ENCODE measurements around the gene ST6GALNAC3.

Gene ST6GALNAC3

GRCh38 chr1:76086109-76086508 lies 11.6 kb downstream of the ST6GALNAC3 start:
- Histone ChIP-seq H3K9me3 (no peaks in the 10 kb centered on the region), H3K27ac (no peak overlapping the region), H3K36me3 (no peaks in the 10 kb centered on the region), H3K27me3 (no peaks in the 10 kb centered on the region), H3K4me3 (ENCODE audit: low read depth in 1 of 2, low read length in 1 of 2) (no peak overlapping the region), H3K4me1 (ENCODE audit: control insufficient read depth in 1 of 2, insufficient read depth in 1 of 2, low read depth in 1 of 2, low read length in 1 of 2) (no peaks in the 10 kb centered on the region)
- no peak for TF ChIP-seq CTCF (IDR thresholded peaks at IDR 0.05)

DNA sequence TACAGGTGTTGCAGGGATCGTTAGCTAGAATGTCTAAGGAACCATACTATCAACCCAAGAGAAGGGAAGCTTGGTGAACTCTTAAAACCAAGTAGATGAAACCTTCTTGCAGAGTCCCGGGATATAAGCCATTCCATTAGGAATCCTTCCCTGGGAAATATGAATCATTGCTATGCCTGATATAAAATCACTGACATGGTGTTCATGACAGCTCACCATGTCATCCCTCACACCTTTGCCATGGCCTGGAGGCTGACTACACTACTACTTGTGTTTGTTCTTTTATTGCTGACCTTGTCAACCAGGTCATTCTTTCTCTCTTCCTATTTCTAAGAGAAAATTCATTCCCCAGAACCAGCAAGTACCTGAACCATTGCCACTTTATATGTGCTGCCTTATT lies 12.1 kb downstream of the ST6GALNAC3 start:
- Histone ChIP-seq H3K9me3 (no peaks in the 10 kb centered on the region), H3K27me3 (no peaks in the 10 kb centered on the region), H3K36me3 (no peaks in the 10 kb centered on the region), H3K4me3 (ENCODE audit: low read depth in 1 of 2, low read length in 1 of 2) (no peak overlapping the region), H3K27ac (no peak overlapping the region), H3K4me1 (ENCODE audit: control insufficient read depth in 1 of 2, insufficient read depth in 1 of 2, low read depth in 1 of 2, low read length in 1 of 2) (no peaks in the 10 kb centered on the region)
- no peak for TF ChIP-seq CTCF (IDR thresholded peaks at IDR 0.05)

GRCh38 chr1:76090283-76091203 lies 16.0 kb downstream of the ST6GALNAC3 start:
- Histone ChIP-seq H3K4me1 (ENCODE audit: control insufficient read depth in 1 of 2, insufficient read depth in 1 of 2, low read depth in 1 of 2, low read length in 1 of 2) (no peaks in the 10 kb centered on the region), H3K27me3 (no peaks in the 10 kb centered on the region), H3K4me3 (ENCODE audit: low read depth in 1 of 2, low read length in 1 of 2) (no peak overlapping the region), H3K27ac (no peak overlapping the region), H3K36me3 (no peaks in the 10 kb centered on the region), H3K9me3 (no peaks in the 10 kb centered on the region)
- no peak for TF ChIP-seq CTCF (IDR thresholded peaks at IDR 0.05)

- H3K4me1 ChIP-seq (ENCODE audit: control insufficient read depth in 1 of 2, insufficient read depth in 1 of 2, low read depth in 1 of 2, low read length in 1 of 2) = no peaks in the 10 kb centered on the region
- H3K4me3 ChIP-seq (ENCODE audit: low read depth in 1 of 2, low read length in 1 of 2) = no peak overlapping the region
- TF ChIP-seq CTCF (IDR thresholded peaks at IDR 0.05) = no peak
- no peaks in the 10 kb centered on the region for H3K36me3 ChIP-seq
- no peaks in the 10 kb centered on the region for H3K27me3 ChIP-seq
- H3K27ac ChIP-seq = no peak overlapping the region
- H3K9me3 ChIP-seq = no peaks in the 10 kb centered on the region
Observed at GRCh38 chr1:76092812-76093211, 18.3 kb downstream of the ST6GALNAC3 start.

DNA sequence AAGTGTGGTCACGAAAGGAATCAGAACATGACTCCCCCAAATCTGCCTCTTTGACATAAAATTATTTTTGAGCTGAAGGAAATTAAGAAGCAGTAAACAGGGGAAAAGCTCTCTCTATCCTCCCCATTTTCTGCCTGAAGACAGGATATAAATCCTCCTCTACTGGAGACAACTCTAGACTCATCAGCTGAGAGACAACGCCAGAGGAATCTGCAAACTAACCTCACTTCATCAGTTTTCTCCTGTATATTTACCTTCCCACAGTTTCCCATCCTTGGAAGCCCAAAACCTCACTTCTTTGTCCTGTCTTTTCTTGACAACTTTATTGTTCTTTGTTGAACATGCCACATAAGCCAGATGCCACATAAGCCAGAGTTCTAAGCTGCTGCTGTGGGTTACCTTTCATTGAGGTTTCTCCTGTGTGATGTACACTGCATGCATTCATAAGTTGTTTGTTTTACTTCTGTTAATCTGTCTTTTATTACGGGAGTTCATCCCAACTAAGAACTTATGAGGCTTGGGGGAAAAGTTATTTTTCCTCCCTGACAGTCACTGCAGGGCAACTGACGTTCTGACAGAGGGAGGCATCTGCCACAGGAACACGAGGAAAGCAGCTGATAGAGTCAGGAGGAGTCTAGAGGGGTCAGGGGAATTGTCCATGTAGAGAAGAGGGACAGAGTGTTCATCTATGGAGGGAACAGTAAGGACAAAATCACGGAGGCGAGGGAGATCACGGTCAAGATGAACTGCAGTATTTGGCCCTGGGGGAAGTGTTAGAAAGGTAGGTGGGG lies 19.2 kb downstream of the ST6GALNAC3 start:
- no peaks in the 10 kb centered on the region for H3K36me3 ChIP-seq
- H3K27ac ChIP-seq = no peak overlapping the region
- H3K4me3 ChIP-seq (ENCODE audit: low read depth in 1 of 2, low read length in 1 of 2) = no peak overlapping the region
- H3K9me3 ChIP-seq = no peaks in the 10 kb centered on the region
- H3K27me3 ChIP-seq = no peaks in the 10 kb centered on the region
- TF ChIP-seq CTCF (IDR thresholded peaks at IDR 0.05) = no peak
- H3K4me1 ChIP-seq (ENCODE audit: control insufficient read depth in 1 of 2, insufficient read depth in 1 of 2, low read depth in 1 of 2, low read length in 1 of 2) = no peaks in the 10 kb centered on the region
